HG03558 (cell line): ENCODE results near the gene SLIT2.

Experiments
- ATAC-seq: cut with Tn5 transposase; IDR thresholded peaks from one replicate; pipeline ENCODE4 v1.9.1; 2021; ENCODE audit warnings: moderate number of reproducible peaks; ENCODE audit not compliant: unreplicated experiment; ENCODE audit errors: extremely low read depth

SLIT2 gene

GRCh38 chr4:20264688-20265087 lies 13.0 kb downstream of the SLIT2 start:
- ATAC-seq = no peak

GRCh38 chr4:20265726-20266125 lies 14.0 kb downstream of the SLIT2 start:
- no peak for ATAC-seq

GRCh38 chr4:20266215-20267082 lies 14.7 kb downstream of the SLIT2 start:
- no peak for ATAC-seq

GRCh38 chr4:20268028-20268427 lies 16.3 kb downstream of the SLIT2 start:
- no peak for ATAC-seq

- no peak for ATAC-seq
Observed at GRCh38 chr4:20269320-20269719, 17.6 kb downstream of the SLIT2 start.

- no peak for ATAC-seq
Observed at GRCh38 chr4:20271950-20272349, 20.2 kb downstream of the SLIT2 start.

GRCh38 chr4:20272411-20272872 lies 20.7 kb downstream of the SLIT2 start:
- no peak for ATAC-seq

- no peak for ATAC-seq
Observed at GRCh38 chr4:20273793-20274192, 22.1 kb downstream of the SLIT2 start.

GRCh38 chr4:20276848-20277247 lies 25.1 kb downstream of the SLIT2 start:
- no peak for ATAC-seq

- no peak for ATAC-seq
Observed at GRCh38 chr4:20278195-20278594, 26.5 kb downstream of the SLIT2 start.

- ATAC-seq = no peak
Observed at GRCh38 chr4:20279381-20279780, 27.7 kb downstream of the SLIT2 start.

- no peak for ATAC-seq
Observed at GRCh38 chr4:20281453-20281852, 29.7 kb downstream of the SLIT2 start.

GRCh38 chr4:20283039-20283438 lies 31.3 kb downstream of the SLIT2 start:
- no peak for ATAC-seq

GRCh38 chr4:20284990-20285389 lies 33.3 kb downstream of the SLIT2 start:
- no peak for ATAC-seq

- no peak for ATAC-seq
Observed at GRCh38 chr4:20287246-20287645, 35.5 kb downstream of the SLIT2 start.

GRCh38 chr4:20288047-20288650 lies 36.4 kb downstream of the SLIT2 start:
- no peak for ATAC-seq

GRCh38 chr4:20288846-20289512 lies 37.3 kb downstream of the SLIT2 start:
- ATAC-seq = no peak

- no peak for ATAC-seq
Observed at GRCh38 chr4:20289782-20290181, 38.1 kb downstream of the SLIT2 start.

GRCh38 chr4:20292739-20293138 lies 41.0 kb downstream of the SLIT2 start:
- no peak for ATAC-seq

GRCh38 chr4:20297261-20297660 lies 45.6 kb downstream of the SLIT2 start:
- ATAC-seq = no peak

GRCh38 chr4:20297783-20298182 lies 46.1 kb downstream of the SLIT2 start:
- no peak for ATAC-seq
